PC-3 (cell line): ENCODE measurements around the gene CASKIN2. TPM values are rescaled to one million over a fixed set of nuclear protein-coding genes. Genes with fewer than 3 reads are reported as not detected.

Experiments used
- ATAC-seq: fragments of 200-7000 bp; cut with Tn5 transposase; 2 replicates; pipeline ENCODE4 v1.9.1; 2020; ENCODE audit warnings: mild to moderate bottlenecking, moderate library complexity
- BruUV-seq: library from RNA; stranded (reverse); fragments of 400-500 nt; replicated peaks from 2 replicates; lab custom pipeline; 2021; lab: Mats Ljungman, UMichigan
- CTCF ChIA-PET: fragments of 300-600 bp; sonication (Branson Sonifier 250); formaldehyde crosslinking; loops from one replicate; lab custom pipeline; 2022; ENCODE audit warnings: antibody characterized with exemption; lab: Charles Lee
- POLR2A ChIA-PET: fragments of 300-600 bp; sonication (Branson Sonifier 250); formaldehyde crosslinking; loops from one replicate; lab custom pipeline; 2022; ENCODE audit warnings: antibody characterized with exemption; ENCODE audit not compliant: unreplicated experiment; lab: Charles Lee
- DNase-seq: peaks from one replicate; pipeline ENCODE4 v3.0.0-alpha.2; 2015
- H2AFZ ChIP-seq: fragments of 300-600 bp; sonication (generic); 2 replicates; pipeline ENCODE4 v1.6.0; 2016; ENCODE audit warnings: antibody characterized with exemption, low read length
- H3F3A ChIP-seq: fragments of 300-600 bp; sonication (generic); one replicate; pipeline ENCODE4 v1.6.0; 2017; ENCODE audit warnings: antibody characterized with exemption, low read length, control low read depth, mild to moderate bottlenecking; ENCODE audit not compliant: unreplicated experiment
- H3K27ac ChIP-seq: fragments of 300-600 bp; sonication (generic); 2 replicates; pipeline ENCODE4 v1.5.1; 2016; ENCODE audit warnings: mild to moderate bottlenecking, low read length
- H3K27me3 ChIP-seq: fragments of 300-600 bp; sonication (generic); 2 replicates; pipeline ENCODE4 v1.6.1; 2016; ENCODE audit warnings: low read length, mixed read lengths
- H3K36me3 ChIP-seq: fragments of 300-600 bp; sonication (generic); 2 replicates; pipeline ENCODE4 v1.6.1; 2016; ENCODE audit warnings: low read depth, mixed run types, low read length, mixed read lengths
- H3K4me1 ChIP-seq: fragments of 300-600 bp; sonication (generic); 2 replicates; pipeline ENCODE4 v1.5.1; 2016; ENCODE audit warnings: low read length; ENCODE audit not compliant: insufficient read depth
- H3K4me2 ChIP-seq: fragments of 300-600 bp; sonication (generic); 2 replicates; pipeline ENCODE4 v1.6.0; 2016; ENCODE audit warnings: low read length
- H3K4me3 ChIP-seq: fragments of 300-600 bp; sonication (generic); 2 replicates; pipeline ENCODE4 v1.5.1; 2016; ENCODE audit warnings: mild to moderate bottlenecking, low read length, mixed read lengths
- H3K79me2 ChIP-seq: fragments of 300-600 bp; sonication (generic); 2 replicates; pipeline ENCODE4 v1.6.1; 2017; ENCODE audit warnings: low read length, mixed read lengths
- H3K9ac ChIP-seq: fragments of 300-600 bp; sonication (generic); 2 replicates; pipeline ENCODE4 v1.6.0; 2016; ENCODE audit warnings: mild to moderate bottlenecking, low read length
- H3K9me2 ChIP-seq: fragments of 300-600 bp; sonication (generic); replicated peaks from 2 replicates; pipeline ENCODE4 v1.6.1; 2016; ENCODE audit warnings: mixed run types, low read length, mixed read lengths
- H3K9me3 ChIP-seq: fragments of 300-600 bp; sonication (generic); 2 replicates; pipeline ENCODE4 v1.6.1; 2016; ENCODE audit warnings: low read length, mixed read lengths
- H4K20me1 ChIP-seq: fragments of 300-600 bp; sonication (generic); 2 replicates; pipeline ENCODE4 v1.6.1; 2016; ENCODE audit warnings: low read length, mixed read lengths
- EZH2 ChIP-seq: fragments of 300-600 bp; sonication (generic); IDR thresholded peaks from one replicate; pipeline ENCODE4 v1.6.1; 2017; ENCODE audit warnings: antibody characterized with exemption, mild to moderate bottlenecking, low read length; ENCODE audit not compliant: unreplicated experiment
- EZH2phosphoT487 ChIP-seq: fragments of 300-600 bp; sonication (generic); IDR thresholded peaks from 2 replicates; pipeline ENCODE4 v1.6.1; 2018; ENCODE audit warnings: mild to moderate bottlenecking, antibody characterized with exemption, low read length, borderline replicate concordance
- intact Hi-C: fragments of 100-400 bp; cut with micrococcal nuclease; formaldehyde crosslinking; loops from 2 replicates; pipeline ENCODE4 v1.9.0; 2023
- total RNA-seq: library from RNA; depleted of rRNA; stranded (reverse); fragments of >200 nt; gene quantifications from 2 replicates; pipeline ENCODE4 v1.2.3, GENCODE V29; 2014
- TF ChIP-seq, protein P1 (sequence below): fragments of 300-600 bp; sonication (generic); conservative IDR thresholded peaks from 2 replicates; pipeline ENCODE4 v1.5.1; 2017; ENCODE audit warnings: antibody characterized with exemption, low read depth, mild to moderate bottlenecking, low read length

Gene CASKIN2
- total RNA-seq, 1 experiment from 2014 or later, result 22.0 TPM

DNA sequence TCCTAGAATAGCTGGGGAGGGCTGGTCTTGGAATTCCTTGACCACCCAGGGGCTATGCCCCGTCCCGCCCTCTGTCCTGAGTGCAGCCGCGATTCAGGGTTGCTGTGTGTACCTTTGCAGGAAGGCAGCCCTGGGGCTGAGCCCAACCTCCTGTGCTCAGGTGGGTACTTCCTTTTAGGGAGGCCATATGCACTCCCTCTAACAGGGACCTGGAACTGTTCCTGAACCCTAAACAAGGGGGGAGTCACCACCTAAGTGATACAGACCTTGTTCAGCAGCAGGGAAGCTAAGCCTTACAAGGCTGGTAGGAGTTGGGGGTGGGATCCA is 34.8 kb upstream of the CASKIN2 start:
- DNase-seq (no peak), ATAC-seq (no peak)
- Histone ChIP-seq H3K4me2 (peak overlapping the region; percentile 89), H3K79me2 (peaks cover 4% of the 10 kb centered on the region), H3K9ac (peak overlapping the region; percentile 91), H3K4me3 (peak overlapping the region; percentile 57; the same call in 1 of the 2 replicates), H4K20me1 (no peaks in the 10 kb centered on the region), H3K27me3 (no peaks in the 10 kb centered on the region), H3K36me3 (no peaks in the 10 kb centered on the region), H3F3A (no peaks in the 10 kb centered on the region), H3K27ac (peak overlapping the region; percentile 98), H3K9me2 (no peaks in the 10 kb centered on the region), H3K4me1 (peaks cover 30% of the 10 kb centered on the region), H3K9me3 (no peaks in the 10 kb centered on the region), H2AFZ (peak overlapping the region; percentile 63)
- BruUV-seq, result no TSS peak
- intact Hi-C loops, result no loop called here
- CTCF ChIA-PET, result interaction anchor here (0.6 to 2.9 kb wide), 2 partner anchors 25 to 33 kb away, joined by 5 to 18 read pairs; partner anchors contain the start of genes LLGL2 and TSEN54
- POLR2A ChIA-PET, result interaction anchor here (1.0 kb wide), 1 partner anchor 134 kb away, joined by 3 read pairs; no protein-coding TSS in a partner anchor
- TF ChIP-seq EZH2phosphoT487 (no peak), EZH2 (no peak)
- TF ChIP-seq, protein P1, sequence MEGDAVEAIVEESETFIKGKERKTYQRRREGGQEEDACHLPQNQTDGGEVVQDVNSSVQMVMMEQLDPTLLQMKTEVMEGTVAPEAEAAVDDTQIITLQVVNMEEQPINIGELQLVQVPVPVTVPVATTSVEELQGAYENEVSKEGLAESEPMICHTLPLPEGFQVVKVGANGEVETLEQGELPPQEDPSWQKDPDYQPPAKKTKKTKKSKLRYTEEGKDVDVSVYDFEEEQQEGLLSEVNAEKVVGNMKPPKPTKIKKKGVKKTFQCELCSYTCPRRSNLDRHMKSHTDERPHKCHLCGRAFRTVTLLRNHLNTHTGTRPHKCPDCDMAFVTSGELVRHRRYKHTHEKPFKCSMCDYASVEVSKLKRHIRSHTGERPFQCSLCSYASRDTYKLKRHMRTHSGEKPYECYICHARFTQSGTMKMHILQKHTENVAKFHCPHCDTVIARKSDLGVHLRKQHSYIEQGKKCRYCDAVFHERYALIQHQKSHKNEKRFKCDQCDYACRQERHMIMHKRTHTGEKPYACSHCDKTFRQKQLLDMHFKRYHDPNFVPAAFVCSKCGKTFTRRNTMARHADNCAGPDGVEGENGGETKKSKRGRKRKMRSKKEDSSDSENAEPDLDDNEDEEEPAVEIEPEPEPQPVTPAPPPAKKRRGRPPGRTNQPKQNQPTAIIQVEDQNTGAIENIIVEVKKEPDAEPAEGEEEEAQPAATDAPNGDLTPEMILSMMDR, result no peak

DNA sequence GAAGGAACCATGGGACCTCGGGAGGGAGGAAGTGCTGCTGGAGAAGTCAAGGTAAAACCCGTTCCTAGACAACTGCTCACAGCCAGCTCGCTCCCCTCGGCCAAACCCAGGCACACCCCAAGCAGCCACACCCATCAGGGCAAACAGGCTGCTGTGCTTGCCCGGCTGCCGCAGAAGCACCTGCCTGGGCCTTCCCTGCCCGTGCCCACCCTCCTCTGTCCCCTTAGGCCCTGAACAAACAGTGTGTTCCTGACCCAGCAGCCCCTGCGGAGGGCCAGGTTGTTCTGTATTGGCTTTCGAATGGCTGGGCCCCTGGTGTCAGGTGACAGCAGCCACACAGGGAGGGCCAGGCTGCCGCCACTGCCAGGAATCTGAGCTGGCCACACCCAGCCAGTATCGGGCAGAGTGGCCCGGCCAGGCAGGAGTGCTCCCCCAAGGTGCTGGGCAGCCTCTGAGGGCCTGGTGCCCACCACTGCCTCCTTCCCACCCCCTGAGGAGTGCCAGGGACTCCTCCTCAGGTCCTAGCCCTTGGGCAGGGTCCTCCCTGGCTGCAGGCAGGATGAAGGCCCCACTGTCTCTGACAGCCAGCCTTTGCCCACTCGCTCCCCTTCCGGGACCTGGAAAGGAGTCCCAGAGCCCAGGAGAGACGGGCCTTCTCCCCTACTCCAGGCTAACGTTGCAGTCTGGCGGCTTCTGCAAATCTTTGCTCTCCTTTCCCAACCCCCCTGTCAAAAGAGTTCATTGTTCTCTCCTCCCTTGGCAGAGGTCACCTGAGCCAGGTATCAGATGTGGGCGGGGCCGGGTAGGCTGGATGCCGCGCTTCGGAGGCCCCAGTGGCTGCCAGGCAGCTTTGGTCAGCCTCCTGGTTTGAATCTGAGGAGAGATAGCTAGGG is 34.2 kb upstream of the CASKIN2 start:
- TSS peak; percentile 88 for BruUV-seq
- Histone ChIP-seq H2AFZ (peak overlapping the region; percentile 63), H3K4me3 (peak overlapping the region; percentile 57), H4K20me1 (no peaks in the 10 kb centered on the region), H3K9me2 (no peaks in the 10 kb centered on the region), H3F3A (no peaks in the 10 kb centered on the region), H3K9ac (peak overlapping the region; percentile 91), H3K36me3 (no peaks in the 10 kb centered on the region), H3K79me2 (peaks cover 4% of the 10 kb centered on the region), H3K27ac (peak overlapping the region; percentile 98), H3K9me3 (no peaks in the 10 kb centered on the region), H3K4me2 (peak overlapping the region; percentile 89), H3K27me3 (no peaks in the 10 kb centered on the region), H3K4me1 (peaks cover 30% of the 10 kb centered on the region)
- CTCF ChIA-PET, result interaction anchor here (0.5 to 2.9 kb wide), 5 partner anchors 24 to 123 kb away, joined by 3 to 18 read pairs (median 4); partner anchors contain the start of genes LLGL2 and TSEN54
- peak; percentile 94 for ATAC-seq
- POLR2A ChIA-PET, result interaction anchor here (0.5 to 1.0 kb wide), 2 partner anchors 18 to 134 kb away, joined by 3 read pairs; no protein-coding TSS in a partner anchor
- peak; percentile 96 for DNase-seq
- TF ChIP-seq EZH2phosphoT487, result no peak
- TF ChIP-seq, protein P1, result no peak
- no peak for TF ChIP-seq EZH2
- intact Hi-C loops, result loop anchor here (2.0 kb wide), 1 partner anchor 25 kb away; the partner anchor contains the start of gene LLGL2
